Panc1 (cell line): Measurements from ENCODE around the gene C5AR1. TPM values are rescaled to one million over a fixed set of nuclear protein-coding genes. Genes with fewer than 3 reads are reported as not detected.
"Not testable (repeated sequence)": the region's sequence is repeated elsewhere in the genome, so short reads cannot be mapped to it uniquely, and the experiment has no call there.

ENCODE experiments used
- ATAC-seq: fragments of 200-7000 bp; cut with Tn5 transposase; 2 replicates; pipeline ENCODE4 v1.9.1; 2020; ENCODE audit warnings: mild to moderate bottlenecking, moderate library complexity
- BruUV-seq: library from RNA; stranded (reverse); fragments of 400-500 nt; replicated peaks from 2 replicates; lab custom pipeline; 2021; lab: Mats Ljungman, UMichigan
- CTCF ChIA-PET: fragments of 300-600 bp; sonication (Branson Sonifier 250); formaldehyde crosslinking; loops from one replicate; lab custom pipeline; 2022; ENCODE audit warnings: antibody characterized with exemption; lab: Charles Lee
- POLR2A ChIA-PET: fragments of 300-600 bp; sonication (Branson Sonifier 250); formaldehyde crosslinking; loops from one replicate; lab custom pipeline; 2022; ENCODE audit warnings: antibody characterized with exemption; lab: Charles Lee
- DNase-seq: peaks from one replicate; pipeline ENCODE4 v3.0.0-alpha.2; 2010; ENCODE audit warnings: low read depth, low spot score
- H3K27ac ChIP-seq: 2 replicates; pipeline ENCODE4 v1.5.1; 2011; ENCODE audit warnings: mild to moderate bottlenecking, low read length, inconsistent platforms
- H3K27me3 ChIP-seq: fragments of 200-500 bp; sonication (Bioruptor generic); 2 replicates; pipeline ENCODE4 v1.6.0; 2014; ENCODE audit warnings: low read length, inconsistent platforms; ENCODE audit not compliant: control insufficient read depth, insufficient read depth
- H3K36me3 ChIP-seq: fragments of 200-500 bp; sonication (Bioruptor generic); 2 replicates; pipeline ENCODE4 v1.5.1; 2014; ENCODE audit warnings: inconsistent platforms, mild to moderate bottlenecking, low read length, moderate library complexity; ENCODE audit not compliant: control insufficient read depth, insufficient read depth
- H3K4me1 ChIP-seq: 2 replicates; pipeline ENCODE4 v1.5.1; 2011; ENCODE audit warnings: inconsistent platforms, mild to moderate bottlenecking, low read length, moderate library complexity; ENCODE audit not compliant: control insufficient read depth, insufficient read depth
- H3K4me3 ChIP-seq, 2 experiments: 2 replicates each; pipeline ENCODE4 v1.5.1; 2011 to 2012; ENCODE audit warnings: low read depth in 2 of 2, low read length in 2 of 2, mild to moderate bottlenecking in 2 of 2, inconsistent platforms in 1 of 2, moderate library complexity in 1 of 2
- H3K9me3 ChIP-seq: fragments of 200-500 bp; sonication (Bioruptor generic); 2 replicates; pipeline ENCODE4 v1.5.1; 2014; ENCODE audit warnings: low read depth, mild to moderate bottlenecking, inconsistent platforms, low read length, moderate library complexity; ENCODE audit not compliant: control insufficient read depth, insufficient read depth
- CTCF ChIP-seq: fragments of 450-650 bp; IDR thresholded peaks from 2 replicates; pipeline ENCODE4 v1.5.1; 2017; ENCODE audit warnings: mild to moderate bottlenecking
- POLR2AphosphoS5 ChIP-seq: IDR thresholded peaks from 2 replicates; pipeline ENCODE4 v1.6.1; 2012; ENCODE audit warnings: mild to moderate bottlenecking, low read depth, low read length, moderate library complexity
- REST ChIP-seq, 2 experiments: IDR thresholded peaks; 2 replicates each; pipeline ENCODE4 v1.6.1; 2011 to 2012; ENCODE audit warnings: low read depth in 2 of 2, control low read depth in 1 of 2, low read length in 1 of 2, mild to moderate bottlenecking in 1 of 2, moderate library complexity in 1 of 2; ENCODE audit not compliant: insufficient read depth in 1 of 2
- SIN3A ChIP-seq: IDR thresholded peaks from 2 replicates; pipeline ENCODE4 v1.6.1; 2012; ENCODE audit warnings: low read depth, mild to moderate bottlenecking, low read length, moderate library complexity, borderline replicate concordance; ENCODE audit not compliant: insufficient read depth
- TCF7L2 ChIP-seq: IDR thresholded peaks from 2 replicates; pipeline ENCODE4 v1.6.1; 2011; ENCODE audit warnings: mild to moderate bottlenecking, low read depth, low read length, inconsistent platforms
- in situ Hi-C: cut with HindIII; loops from 2 replicates; pipeline ENCODE4 v1.10.0; 2016; ENCODE audit warnings: low sequenced_read_pairs, low pct_unique_long_range_greater_than_20kb
- intact Hi-C: fragments of 100-400 bp; cut with micrococcal nuclease; formaldehyde crosslinking; loops from one replicate; pipeline ENCODE4 v1.10.0; 2022; ENCODE audit not compliant: unreplicated experiment
- total RNA-seq: library from RNA; stranded (reverse); gene quantifications from one replicate; pipeline ENCODE4 v1.2.1, GENCODE V29; 2021; ENCODE audit not compliant: unreplicated experiment

C5AR1 gene
- total RNA-seq, 1 experiment from 2014 or later, result 2.7 TPM

- DNase-seq (no peak), ATAC-seq (no peak)
- no TSS peak for BruUV-seq
- CTCF ChIA-PET, result no interaction called here
- H3K4me1 ChIP-seq, result no peaks in the 10 kb centered on the region
- TF ChIP-seq SIN3A, result no peak
- no peak for TF ChIP-seq POLR2AphosphoS5
- POLR2A ChIA-PET, result no interaction called here
- intact Hi-C loops (no loop called here), in situ Hi-C loops (no loop called here)
- no peaks in the 10 kb centered on the region for H3K9me3 ChIP-seq
- H3K36me3 ChIP-seq, result peaks cover 1% of the 10 kb centered on the region; the same call in 1 of the 2 replicates
- H3K27me3 ChIP-seq, result no peaks in the 10 kb centered on the region
- H3K27ac ChIP-seq, result no peak overlapping the region
- no peak overlapping the region for H3K4me3 ChIP-seq
Measured at GRCh38 chr19:47344425-47344824, 34.8 kb downstream of the C5AR1 start.

- not testable (repeated sequence) for BruUV-seq
Measured at GRCh38 chr19:47346024-47346423, 36.4 kb downstream of the C5AR1 start.

GRCh38 chr19:47348819-47349795 lies 39.4 kb downstream of the C5AR1 start, which contains the start of gene DHX34:
DHX34 (plus strand) TSS chr19:47349315; CDS start chr19:47353031, 3,716 bp downstream.
- POLR2A ChIA-PET, result interaction anchor here (0.6 to 0.7 kb wide), 4 partner anchors 17 to 89 kb away, joined by 5 to 9 read pairs (median 6); no protein-coding TSS in a partner anchor
- peak; percentile 94 for DNase-seq
- TF ChIP-seq POLR2AphosphoS5 (peak; percentile 87), CTCF (peak; percentile 96), TCF7L2 (no peak), REST (IDR thresholded peaks at IDR 0.05; ENCODE audit: insufficient read depth in 1 of 2, low read depth in 2 of 2, low read length in 1 of 2) (no peak), SIN3A (peak; percentile 86; the same call in 1 of the 2 replicates)
- Histone ChIP-seq H3K27ac (peak within 1 kb of the TSS; percentile 95), H3K9me3 (no peaks in the 10 kb centered on the region), H3K4me3 (peak within 1 kb of the TSS; percentile 86 to 98), H3K36me3 (peaks cover 5% of the 10 kb centered on the region), H3K27me3 (no peaks in the 10 kb centered on the region), H3K4me1 (no peaks in the 10 kb centered on the region; the same call in 1 of the 2 replicates)
- intact Hi-C loops, result no loop called here
- CTCF ChIA-PET, result interaction anchor here (0.6 to 1.0 kb wide), 11 partner anchors 8 to 352 kb away, joined by 3 to 8 read pairs (median 5); no protein-coding TSS in a partner anchor
- in situ Hi-C loops, result no loop called here
- BruUV-seq, result no TSS peak
- peak; percentile 100 for ATAC-seq

More at GRCh38 chr19:47346024-47346423, 36.4 kb downstream of the C5AR1 start:
- CTCF ChIA-PET, intact Hi-C loops, ATAC-seq, POLR2A ChIA-PET, H3K27ac ChIP-seq, H3K4me1 ChIP-seq, H3K36me3 ChIP-seq, in situ Hi-C loops, H3K27me3 ChIP-seq, DNase-seq, H3K4me3 ChIP-seq, H3K9me3 ChIP-seq: not testable (repeated sequence)
